NT2/D1 (cell line): ENCODE measurements around the gene GLP1R.

Source experiments
- DNase-seq: peaks from one replicate; pipeline ENCODE4 v3.0.0-alpha.2; 2011; ENCODE audit warnings: low read depth, low spot score
- H3K27me3 ChIP-seq: 2 replicates; pipeline ENCODE4 v1.6.0; 2011; ENCODE audit warnings: mild to moderate bottlenecking; ENCODE audit not compliant: insufficient read length, insufficient read depth
- H3K36me3 ChIP-seq: 2 replicates; pipeline ENCODE4 v1.6.1; 2011; ENCODE audit warnings: mild to moderate bottlenecking, low read length, mixed read lengths; ENCODE audit not compliant: insufficient read depth, insufficient read length
- H3K4me1 ChIP-seq: 2 replicates; pipeline ENCODE4 v1.5.1; 2011; ENCODE audit not compliant: insufficient read depth, insufficient read length
- H3K4me3 ChIP-seq: 2 replicates; pipeline ENCODE4 v1.5.1; 2011; ENCODE audit warnings: low read depth; ENCODE audit not compliant: insufficient read length
- H3K9ac ChIP-seq: 2 replicates; pipeline ENCODE4 v1.6.0; 2011; ENCODE audit warnings: low read depth; ENCODE audit not compliant: insufficient read length
- H3K9me3 ChIP-seq: 2 replicates; pipeline ENCODE4 v1.5.1; 2011; ENCODE audit warnings: mild to moderate bottlenecking, low read length; ENCODE audit not compliant: insufficient read depth
- SUZ12 ChIP-seq: IDR thresholded peaks from 2 replicates; pipeline ENCODE4 v1.6.1; 2011; ENCODE audit not compliant: insufficient read length, insufficient read depth; ENCODE audit errors: extremely low read depth
- YY1 ChIP-seq: IDR thresholded peaks from 2 replicates; pipeline ENCODE4 v1.6.1; 2011; ENCODE audit not compliant: insufficient read length, insufficient read depth
- ZNF274 ChIP-seq: IDR thresholded peaks from 2 replicates; pipeline ENCODE4 v1.6.1; 2011; ENCODE audit warnings: mild to moderate bottlenecking, low read depth, low read length

Gene GLP1R

DNA sequence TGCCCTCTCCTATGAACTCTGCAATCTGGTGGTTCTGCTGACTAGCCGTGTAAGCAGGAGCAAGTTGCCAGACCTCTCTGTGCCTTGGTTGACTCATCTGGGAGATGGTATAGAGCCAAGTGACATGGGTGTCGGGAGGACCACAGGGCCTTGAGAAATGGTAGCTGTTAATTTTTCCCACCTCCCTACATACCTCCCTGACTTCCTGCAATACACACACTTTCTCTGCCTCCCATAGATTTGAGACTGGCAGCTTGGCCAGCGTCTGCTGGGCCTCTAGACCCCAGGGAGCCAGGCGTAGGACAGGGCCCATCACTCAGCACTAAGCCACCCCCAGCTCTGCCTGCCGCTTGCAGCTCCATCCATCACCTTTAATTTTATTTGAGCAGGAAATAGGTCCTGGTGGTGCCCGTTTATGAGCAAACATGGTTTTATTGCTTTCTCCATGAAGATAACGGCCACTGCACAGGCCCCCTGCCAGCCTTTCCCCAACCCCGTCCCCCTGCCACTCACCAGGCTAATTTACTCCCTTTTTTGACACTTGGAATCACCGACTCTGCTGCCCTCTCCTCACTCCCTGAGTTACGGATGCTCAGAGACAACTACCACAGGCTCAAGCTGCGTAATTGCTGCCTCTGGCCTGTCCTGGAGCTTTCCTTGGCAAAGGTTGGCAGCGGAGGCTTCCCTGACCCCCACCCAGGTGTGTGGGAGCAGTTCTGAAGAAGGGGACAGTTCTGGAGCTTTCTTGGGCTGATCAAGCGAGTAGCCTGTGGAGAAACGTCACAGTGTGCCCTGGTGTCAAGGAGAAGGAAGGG is 11.1 kb downstream of the GLP1R start:
- DNase-seq = no peak

DNA sequence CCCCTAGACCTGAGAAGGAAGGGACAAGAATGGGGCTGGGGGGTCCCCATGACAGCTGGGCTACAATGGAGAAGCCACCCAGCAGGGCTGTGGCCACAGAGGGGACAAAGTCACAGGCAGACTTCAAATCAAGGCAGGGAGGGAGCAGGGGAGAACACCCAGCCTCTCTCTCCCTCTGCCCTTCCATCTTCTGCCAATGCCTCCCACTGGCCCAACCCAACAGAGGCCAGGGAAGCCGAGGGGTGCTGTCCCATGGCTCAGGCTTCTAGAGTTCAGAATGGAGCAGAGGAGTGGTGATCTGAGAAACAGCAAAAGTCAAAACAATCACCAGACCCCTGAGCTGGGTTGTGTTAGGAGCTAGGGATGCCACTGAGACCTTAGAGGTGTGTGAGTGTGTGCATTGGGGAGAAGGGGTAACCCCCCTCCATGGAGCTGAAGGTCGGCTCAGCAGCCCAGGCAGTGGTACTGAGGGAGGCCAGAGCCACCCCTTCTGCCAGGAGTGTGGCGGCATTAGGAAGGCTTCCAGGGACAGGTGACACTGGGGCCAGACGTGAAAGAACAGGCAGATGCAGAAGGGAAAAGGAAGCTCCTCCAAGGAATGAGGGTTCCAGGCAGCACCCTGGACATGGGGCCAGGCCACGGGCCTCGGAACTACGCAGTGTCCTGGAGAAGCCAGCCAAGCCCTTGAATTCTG is 12.0 kb downstream of the GLP1R start:
- DNase-seq = no peak
- TF ChIP-seq ZNF274 = no peak
- TF ChIP-seq SUZ12 = no peak
- TF ChIP-seq YY1 = no peak
- Histone ChIP-seq H3K4me1 (no peaks in the 10 kb centered on the region), H3K27me3 (no peaks in the 10 kb centered on the region), H3K9ac (no peak overlapping the region), H3K4me3 (no peak overlapping the region), H3K9me3 (no peaks in the 10 kb centered on the region), H3K36me3 (no peaks in the 10 kb centered on the region)

More for the DNA sequence above, 11.1 kb downstream of the GLP1R start:
- no peak overlapping the region for H3K4me3 ChIP-seq
- no peaks in the 10 kb centered on the region for H3K4me1 ChIP-seq
- no peaks in the 10 kb centered on the region for H3K9me3 ChIP-seq
- TF ChIP-seq SUZ12 = no peak
- TF ChIP-seq ZNF274 = no peak
- no peak for TF ChIP-seq YY1
- no peaks in the 10 kb centered on the region for H3K27me3 ChIP-seq
- no peak overlapping the region for H3K9ac ChIP-seq
- no peaks in the 10 kb centered on the region for H3K36me3 ChIP-seq

DNA sequence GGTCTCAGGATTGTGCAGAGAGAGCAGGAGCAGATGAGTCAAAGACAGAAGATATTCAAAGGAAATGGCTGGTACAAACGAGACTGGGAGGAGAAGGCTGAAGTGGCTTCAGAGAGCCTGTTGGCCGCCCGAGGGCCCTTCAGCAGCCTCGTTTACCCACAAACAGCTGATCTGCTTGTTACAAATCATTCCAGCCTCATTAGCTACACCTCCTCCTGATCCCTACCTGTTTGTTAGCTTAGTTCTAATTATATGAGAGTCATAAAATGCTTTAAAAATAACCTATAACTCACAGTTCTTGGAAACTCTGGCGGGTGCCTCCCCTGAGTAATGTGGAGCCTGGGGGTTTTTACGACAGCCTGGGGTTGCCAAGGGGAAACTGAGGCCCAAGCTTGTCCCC is 12.6 kb downstream of the GLP1R start:
- Histone ChIP-seq H3K27me3 (no peaks in the 10 kb centered on the region), H3K4me3 (no peak overlapping the region), H3K9ac (no peak overlapping the region), H3K36me3 (no peaks in the 10 kb centered on the region), H3K9me3 (no peaks in the 10 kb centered on the region), H3K4me1 (no peaks in the 10 kb centered on the region)
- DNase-seq = no peak
- TF ChIP-seq SUZ12 (no peak), ZNF274 (no peak), YY1 (no peak)

DNA sequence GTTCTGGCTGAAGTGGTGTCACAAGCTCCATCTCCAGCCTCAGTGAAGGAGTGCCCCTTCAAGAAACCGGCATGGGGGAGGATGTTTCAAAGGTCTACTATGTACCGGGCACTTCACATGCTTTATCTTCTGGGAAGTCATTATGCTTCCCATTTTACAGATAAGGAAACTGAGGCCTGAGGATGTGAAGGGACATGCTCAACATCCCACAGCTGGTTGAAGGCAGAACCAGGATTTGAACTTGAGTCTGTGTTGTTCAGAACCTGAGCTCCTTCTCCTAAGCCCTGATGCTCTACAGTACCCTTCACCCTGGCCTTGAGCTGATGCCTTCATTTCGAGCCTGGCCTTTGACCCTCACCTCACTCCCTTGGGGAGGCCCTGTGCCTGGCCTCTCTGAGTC is 13.0 kb downstream of the GLP1R start:
- Histone ChIP-seq H3K9ac (no peak overlapping the region), H3K27me3 (no peaks in the 10 kb centered on the region), H3K4me3 (no peak overlapping the region), H3K36me3 (no peaks in the 10 kb centered on the region), H3K9me3 (no peaks in the 10 kb centered on the region), H3K4me1 (no peaks in the 10 kb centered on the region)
- TF ChIP-seq YY1 = no peak
- TF ChIP-seq SUZ12 = no peak
- no peak for TF ChIP-seq ZNF274
- no peak for DNase-seq

DNA sequence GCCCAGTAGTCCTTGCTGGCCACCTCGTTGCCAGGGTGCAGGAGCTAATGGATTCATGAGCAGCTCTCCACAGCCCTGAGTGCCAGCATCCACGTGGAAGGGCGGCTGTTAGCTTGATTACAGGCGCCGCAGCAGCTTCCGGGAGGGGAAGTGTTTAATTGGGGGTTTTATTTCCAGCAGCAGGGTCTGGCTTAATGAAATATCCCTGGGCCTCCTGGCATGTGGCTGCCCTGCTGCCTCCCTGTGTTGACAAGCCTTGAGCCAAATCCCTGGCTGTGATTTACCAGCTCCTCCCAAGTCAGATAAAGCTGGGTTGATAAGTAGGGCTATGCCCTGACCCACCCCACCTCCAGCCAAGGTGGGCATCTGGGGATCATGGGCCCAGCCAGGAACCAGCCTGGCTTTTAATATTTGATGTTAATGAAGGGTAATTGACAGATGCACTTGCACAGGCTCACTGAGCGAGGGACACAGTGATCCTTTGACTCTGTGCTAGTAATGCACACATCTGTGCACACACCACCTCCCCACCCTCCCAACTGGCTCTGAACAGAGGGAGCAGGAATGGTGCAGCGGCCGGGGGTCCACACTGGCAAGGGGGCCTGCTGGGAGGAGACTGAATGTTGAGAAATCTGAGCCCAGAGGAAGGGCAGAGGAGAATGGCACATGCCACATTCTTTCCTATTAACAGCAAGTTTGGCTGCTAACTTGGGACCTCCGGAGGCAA is 13.6 kb downstream of the GLP1R start:
- Histone ChIP-seq H3K4me3 (no peak overlapping the region), H3K27me3 (no peaks in the 10 kb centered on the region), H3K36me3 (no peaks in the 10 kb centered on the region), H3K9me3 (no peaks in the 10 kb centered on the region), H3K9ac (no peak overlapping the region), H3K4me1 (no peaks in the 10 kb centered on the region)
- no peak for TF ChIP-seq ZNF274
- TF ChIP-seq YY1 = no peak
- no peak for TF ChIP-seq SUZ12
- no peak for DNase-seq

DNA sequence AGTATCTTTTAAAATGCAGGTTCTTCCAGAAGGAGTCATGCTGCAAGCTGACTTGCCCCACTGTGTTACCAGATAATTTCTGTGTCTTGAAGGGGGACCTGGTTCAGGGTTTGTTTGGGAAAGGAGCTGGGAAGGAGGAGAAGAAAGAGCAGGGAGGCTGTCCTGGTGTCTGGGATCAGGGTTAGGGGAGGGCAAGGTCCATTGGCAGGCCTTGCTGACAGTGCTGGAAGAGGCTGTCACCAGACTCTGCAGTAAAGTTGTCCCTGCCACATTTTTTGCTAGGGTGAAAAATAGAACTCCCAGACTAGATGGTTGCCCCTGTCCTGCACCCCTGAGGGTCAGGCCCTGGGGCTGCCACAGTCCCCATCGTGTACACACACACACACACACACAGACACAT is 14.9 kb downstream of the GLP1R start:
- DNase-seq = no peak
- Histone ChIP-seq H3K36me3 (no peaks in the 10 kb centered on the region), H3K4me1 (no peaks in the 10 kb centered on the region), H3K27me3 (no peaks in the 10 kb centered on the region), H3K9me3 (no peaks in the 10 kb centered on the region), H3K9ac (no peak overlapping the region), H3K4me3 (no peak overlapping the region)
- TF ChIP-seq YY1 (no peak), ZNF274 (no peak), SUZ12 (no peak)

DNA sequence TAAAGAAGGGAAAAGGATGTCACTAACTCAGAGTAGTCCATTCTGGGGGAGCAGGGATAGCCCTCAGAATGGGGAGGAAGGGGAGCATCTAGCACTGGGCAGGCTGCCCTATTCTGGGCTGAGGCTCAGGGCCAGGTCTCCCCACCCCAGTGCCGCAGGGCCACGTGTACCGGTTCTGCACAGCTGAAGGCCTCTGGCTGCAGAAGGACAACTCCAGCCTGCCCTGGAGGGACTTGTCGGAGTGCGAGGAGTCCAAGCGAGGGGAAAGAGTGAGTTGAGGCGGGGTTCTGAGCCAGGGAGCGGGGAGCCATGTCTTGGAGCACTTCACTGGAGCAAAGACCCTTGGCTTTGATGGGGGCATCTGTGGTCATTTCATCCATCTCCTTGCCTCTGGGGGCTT is 17.0 kb downstream of the GLP1R start:
- DNase-seq = no peak
- no peak overlapping the region for H3K9ac ChIP-seq
- no peak overlapping the region for H3K4me3 ChIP-seq
- no peaks in the 10 kb centered on the region for H3K4me1 ChIP-seq
- TF ChIP-seq SUZ12 (no peak), YY1 (no peak), ZNF274 (no peak)
- no peaks in the 10 kb centered on the region for H3K27me3 ChIP-seq
- H3K9me3 ChIP-seq = no peaks in the 10 kb centered on the region
- H3K36me3 ChIP-seq = no peaks in the 10 kb centered on the region
